ENCODE results near the gene PAM.

DNA sequence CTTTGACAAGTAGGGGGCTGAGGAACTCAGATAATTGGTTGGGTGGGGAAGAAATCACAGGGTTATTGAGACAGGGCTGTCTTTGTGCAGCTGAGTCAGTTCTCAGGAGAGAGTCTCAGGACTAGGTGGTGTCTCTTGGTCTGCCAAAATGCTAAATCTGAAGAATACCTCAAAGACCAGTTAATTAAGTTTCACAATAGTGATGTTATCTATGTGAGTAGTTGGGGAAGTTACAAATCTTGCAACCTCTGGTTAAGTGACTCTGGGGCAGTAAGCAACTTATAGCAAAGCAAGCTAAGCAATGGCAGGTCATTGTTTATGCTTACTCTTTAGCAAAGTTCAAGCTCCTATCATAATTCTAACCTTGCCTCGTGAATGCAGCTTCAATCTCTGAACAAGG lies 311.2 kb downstream of the PAM start:
- TF ChIP-seq POLR2AphosphoS5 (IDR thresholded peaks at IDR 0.05; ENCODE audit: borderline replicate concordance, low read depth, low read length) (no peak), EZH2 (IDR thresholded peaks at IDR 0.05) (no peak), FOXP2 (optimal IDR thresholded peaks at IDR 0.05; ENCODE audit: control extremely low read depth, extremely low read length, insufficient read depth) (no peak)
